ENCODE results near the gene DNMT3L.

DNMT3L gene

GRCh38 chr21:44261675-44262295 lies at the start of gene DNMT3L:
Gene DNMT3L (minus strand): TSS chr21:44261897. CDS start chr21:44261259, 638 bp downstream.
- Histone ChIP-seq H3K4me2 (ENCODE audit: low read depth, low read length, poor library complexity, severe bottlenecking) (no peak within 1 kb of the TSS), H3K9me2 (replicated peaks; ENCODE audit: insufficient read depth, low read length) (no peaks in the 10 kb centered on the region), H3K27me3 (ENCODE audit: low read length) (no peaks in the 10 kb centered on the region), H3K27ac (ENCODE audit: low read depth, low read length) (no peak within 1 kb of the TSS), H3K9me3 (ENCODE audit: insufficient read depth, low read length) (no peaks in the 10 kb centered on the region), H2AFZ (ENCODE audit: low read depth, low read length, severe bottlenecking) (no peak within 1 kb of the TSS), H3K4me3 (ENCODE audit: insufficient read depth, low read length, poor library complexity, severe bottlenecking) (no peak within 1 kb of the TSS), H4K20me1 (ENCODE audit: low read depth, low read length) (no peaks in the 10 kb centered on the region), H3K9ac (ENCODE audit: low read length) (no peak within 1 kb of the TSS), H3K79me2 (ENCODE audit: insufficient read depth, low read length) (no peaks in the 10 kb centered on the region), H3K36me3 (ENCODE audit: low read length) (no peaks in the 10 kb centered on the region), H3F3A (ENCODE audit: insufficient read depth) (no peaks in the 10 kb centered on the region)
- no peak for TF ChIP-seq CTCF (IDR thresholded peaks at IDR 0.05; ENCODE audit: insufficient read depth, low read length, poor library complexity, severe bottlenecking)

- no peaks in the 10 kb centered on the region for H3K27me3 ChIP-seq (ENCODE audit: low read length)
- H3K4me2 ChIP-seq (ENCODE audit: low read depth, low read length, poor library complexity, severe bottlenecking), result no peak overlapping the region
- no peaks in the 10 kb centered on the region for H3F3A ChIP-seq (ENCODE audit: insufficient read depth)
- no peak overlapping the region for H2AFZ ChIP-seq (ENCODE audit: low read depth, low read length, severe bottlenecking)
- no peaks in the 10 kb centered on the region for H3K79me2 ChIP-seq (ENCODE audit: insufficient read depth, low read length)
- no peak for TF ChIP-seq CTCF (IDR thresholded peaks at IDR 0.05; ENCODE audit: insufficient read depth, low read length, poor library complexity, severe bottlenecking)
- no peak for TF ChIP-seq EZH2phosphoT487 (conservative IDR thresholded peaks at IDR 0.05; ENCODE audit: low read length)
- no peaks in the 10 kb centered on the region for H3K9me2 ChIP-seq (replicated peaks; ENCODE audit: insufficient read depth, low read length)
- no peak overlapping the region for H3K27ac ChIP-seq (ENCODE audit: low read depth, low read length)
- no peak overlapping the region for H3K4me3 ChIP-seq (ENCODE audit: insufficient read depth, low read length, poor library complexity, severe bottlenecking)
- H3K9me3 ChIP-seq (ENCODE audit: insufficient read depth, low read length), result no peaks in the 10 kb centered on the region
- H3K9ac ChIP-seq (ENCODE audit: low read length), result no peak overlapping the region
- no peaks in the 10 kb centered on the region for H3K36me3 ChIP-seq (ENCODE audit: low read length)
- no peaks in the 10 kb centered on the region for H4K20me1 ChIP-seq (ENCODE audit: low read depth, low read length)
These were observed 49.2 kb upstream of the DNMT3L start for GRCh38 chr21:44310628-44311507.

- Histone ChIP-seq H4K20me1 (ENCODE audit: low read depth, low read length) (no peaks in the 10 kb centered on the region; the same call in 1 of the 2 replicates), H3K9me3 (ENCODE audit: insufficient read depth, low read length) (no peaks in the 10 kb centered on the region), H3K79me2 (ENCODE audit: insufficient read depth, low read length) (0 out of 2 replicates have a peak, but pooled peaks cover 12% of the 10 kb centered on the region), H3K9me2 (replicated peaks; ENCODE audit: insufficient read depth, low read length) (no peaks in the 10 kb centered on the region), H3K36me3 (ENCODE audit: low read length) (no peaks in the 10 kb centered on the region), H2AFZ (ENCODE audit: low read depth, low read length, severe bottlenecking) (no peak overlapping the region), H3K4me2 (ENCODE audit: low read depth, low read length, poor library complexity, severe bottlenecking) (no peak overlapping the region), H3K9ac (ENCODE audit: low read length) (no peak overlapping the region), H3F3A (ENCODE audit: insufficient read depth) (no peaks in the 10 kb centered on the region), H3K27ac (ENCODE audit: low read depth, low read length) (no peak overlapping the region), H3K27me3 (ENCODE audit: low read length) (no peaks in the 10 kb centered on the region), H3K4me3 (ENCODE audit: insufficient read depth, low read length, poor library complexity, severe bottlenecking) (no peak overlapping the region)
- TF ChIP-seq EZH2phosphoT487 (conservative IDR thresholded peaks at IDR 0.05; ENCODE audit: low read length) (no peak), CTCF (IDR thresholded peaks at IDR 0.05; ENCODE audit: insufficient read depth, low read length, poor library complexity, severe bottlenecking) (no peak)
These were observed 45.4 kb upstream of the DNMT3L start for GRCh38 chr21:44306936-44307704.

Measured in SU-DHL-6 (cell line).